ENCODE results near the gene ABCA4. TPM values are rescaled to one million over a fixed set of nuclear protein-coding genes. Genes with fewer than 3 reads are reported as not detected.

Gene ABCA4
- total RNA-seq, 4 donors from 2014 or later: not detected

DNA sequence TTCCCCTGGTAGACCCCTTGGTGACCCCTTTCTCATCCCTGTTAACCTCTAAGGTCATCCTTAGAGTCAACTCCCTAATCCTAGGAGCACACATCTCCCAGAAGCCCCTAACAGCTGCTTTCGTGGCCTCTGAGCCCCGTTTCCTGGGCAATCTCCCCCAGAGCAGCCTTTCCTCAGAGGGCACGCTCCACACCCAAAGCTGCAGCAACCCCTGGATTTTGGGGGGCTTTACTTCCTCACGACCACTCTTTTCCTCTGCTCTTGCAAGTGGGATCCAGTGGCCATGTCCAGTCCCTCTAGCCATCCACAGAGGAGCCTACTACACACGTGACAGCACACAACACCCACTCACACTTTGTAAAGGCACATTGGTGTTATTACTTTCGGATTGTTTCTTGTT, 13.8 kb downstream of the ABCA4 start:
- H3K36me3 ChIP-seq: no peaks in the 10 kb centered on the region
- ATAC-seq: no peak
- H3K4me3 ChIP-seq: no peak overlapping the region
- no peaks in the 10 kb centered on the region for H3K4me1 ChIP-seq
- no peak for DNase-seq
- no peaks in the 10 kb centered on the region for H3K27me3 ChIP-seq
- in situ Hi-C loops (cut with MboI; ENCODE audit: low sequenced_read_pairs in 4 of 4) (no loop called here), intact Hi-C loops (cut with DNase I; ENCODE audit: low total_unique reads) (no loop called here)
- no peaks in the 10 kb centered on the region for H3K9me3 ChIP-seq
- no peak for TF ChIP-seq POLR2A (IDR thresholded peaks at IDR 0.05)
- TF ChIP-seq, protein P1, sequence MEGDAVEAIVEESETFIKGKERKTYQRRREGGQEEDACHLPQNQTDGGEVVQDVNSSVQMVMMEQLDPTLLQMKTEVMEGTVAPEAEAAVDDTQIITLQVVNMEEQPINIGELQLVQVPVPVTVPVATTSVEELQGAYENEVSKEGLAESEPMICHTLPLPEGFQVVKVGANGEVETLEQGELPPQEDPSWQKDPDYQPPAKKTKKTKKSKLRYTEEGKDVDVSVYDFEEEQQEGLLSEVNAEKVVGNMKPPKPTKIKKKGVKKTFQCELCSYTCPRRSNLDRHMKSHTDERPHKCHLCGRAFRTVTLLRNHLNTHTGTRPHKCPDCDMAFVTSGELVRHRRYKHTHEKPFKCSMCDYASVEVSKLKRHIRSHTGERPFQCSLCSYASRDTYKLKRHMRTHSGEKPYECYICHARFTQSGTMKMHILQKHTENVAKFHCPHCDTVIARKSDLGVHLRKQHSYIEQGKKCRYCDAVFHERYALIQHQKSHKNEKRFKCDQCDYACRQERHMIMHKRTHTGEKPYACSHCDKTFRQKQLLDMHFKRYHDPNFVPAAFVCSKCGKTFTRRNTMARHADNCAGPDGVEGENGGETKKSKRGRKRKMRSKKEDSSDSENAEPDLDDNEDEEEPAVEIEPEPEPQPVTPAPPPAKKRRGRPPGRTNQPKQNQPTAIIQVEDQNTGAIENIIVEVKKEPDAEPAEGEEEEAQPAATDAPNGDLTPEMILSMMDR (IDR thresholded peaks at IDR 0.05 in 4 of 5, conservative IDR thresholded peaks at IDR 0.05 in 1 of 5): no peak
- no peak overlapping the region for H3K27ac ChIP-seq

DNA sequence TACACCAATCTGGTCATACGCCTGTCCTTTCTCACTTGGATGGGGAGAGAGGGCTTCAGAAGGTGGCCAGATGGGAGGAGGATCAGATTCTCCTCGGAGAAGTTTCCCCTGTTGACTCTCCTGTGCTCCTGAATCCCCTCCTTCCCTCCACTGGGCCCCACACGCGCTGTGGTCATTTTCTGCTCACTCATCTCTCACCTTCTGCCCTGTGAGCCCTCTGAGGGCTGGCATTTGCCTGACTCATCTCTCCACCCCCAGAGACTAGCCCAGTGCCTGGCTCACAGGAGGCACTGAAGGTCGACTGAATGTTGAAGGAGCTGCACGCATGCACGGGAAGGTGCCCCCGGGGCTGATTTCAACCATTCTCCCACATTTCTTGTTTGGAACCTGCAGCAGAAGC, 14.2 kb downstream of the ABCA4 start:
- in situ Hi-C loops (cut with MboI; ENCODE audit: low sequenced_read_pairs in 4 of 4) (no loop called here), intact Hi-C loops (cut with DNase I; ENCODE audit: low total_unique reads) (no loop called here)
- no peak for DNase-seq
- H3K9me3 ChIP-seq: no peaks in the 10 kb centered on the region
- no peak overlapping the region for H3K4me3 ChIP-seq
- TF ChIP-seq POLR2A (IDR thresholded peaks at IDR 0.05): no peak
- TF ChIP-seq, protein P1 (IDR thresholded peaks at IDR 0.05 in 4 of 5, conservative IDR thresholded peaks at IDR 0.05 in 1 of 5): no peak
- no peak for ATAC-seq
- no peaks in the 10 kb centered on the region for H3K27me3 ChIP-seq
- H3K27ac ChIP-seq: no peak overlapping the region
- H3K4me1 ChIP-seq: no peaks in the 10 kb centered on the region
- H3K36me3 ChIP-seq: no peaks in the 10 kb centered on the region

DNA sequence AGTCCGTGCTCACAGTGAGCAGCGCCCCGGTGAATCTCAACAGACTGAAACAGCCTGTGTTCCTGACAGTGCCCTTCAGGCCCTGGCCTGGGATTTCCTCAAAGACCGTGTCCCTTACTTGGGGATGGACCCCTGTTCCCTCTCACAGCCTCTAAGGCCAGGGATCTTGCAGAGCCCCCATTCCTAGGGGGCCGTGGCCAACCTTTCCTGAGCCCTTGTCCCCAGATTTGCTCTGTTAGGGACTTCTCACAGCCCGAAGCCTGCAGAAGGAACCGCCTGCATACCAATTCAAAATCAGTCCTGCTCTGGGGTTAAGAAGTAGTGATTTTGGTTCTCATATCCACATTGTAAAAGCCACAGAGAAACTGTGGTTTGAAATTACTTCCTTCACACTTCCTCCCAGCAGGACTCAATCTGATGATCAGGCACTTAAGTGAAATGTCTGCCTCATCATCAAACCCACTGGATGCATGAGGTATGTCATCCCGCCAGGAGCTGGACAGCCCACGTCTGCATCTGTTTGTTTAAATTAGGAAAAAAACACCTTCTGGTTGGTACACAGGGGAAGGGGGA, 14.9 kb downstream of the ABCA4 start:
- Histone ChIP-seq H3K9me3 (no peaks in the 10 kb centered on the region), H3K27me3 (no peaks in the 10 kb centered on the region), H3K36me3 (no peaks in the 10 kb centered on the region), H3K4me3 (no peak overlapping the region), H3K27ac (no peak overlapping the region), H3K4me1 (no peaks in the 10 kb centered on the region)
- TF ChIP-seq, protein P1 (IDR thresholded peaks at IDR 0.05 in 4 of 5, conservative IDR thresholded peaks at IDR 0.05 in 1 of 5): no peak
- no peak for TF ChIP-seq POLR2A (IDR thresholded peaks at IDR 0.05)
- ATAC-seq (no peak), DNase-seq (no peak)
- intact Hi-C loops (cut with DNase I; ENCODE audit: low total_unique reads): no loop called here
- in situ Hi-C loops (cut with MboI; ENCODE audit: low sequenced_read_pairs in 4 of 4): no loop called here

DNA sequence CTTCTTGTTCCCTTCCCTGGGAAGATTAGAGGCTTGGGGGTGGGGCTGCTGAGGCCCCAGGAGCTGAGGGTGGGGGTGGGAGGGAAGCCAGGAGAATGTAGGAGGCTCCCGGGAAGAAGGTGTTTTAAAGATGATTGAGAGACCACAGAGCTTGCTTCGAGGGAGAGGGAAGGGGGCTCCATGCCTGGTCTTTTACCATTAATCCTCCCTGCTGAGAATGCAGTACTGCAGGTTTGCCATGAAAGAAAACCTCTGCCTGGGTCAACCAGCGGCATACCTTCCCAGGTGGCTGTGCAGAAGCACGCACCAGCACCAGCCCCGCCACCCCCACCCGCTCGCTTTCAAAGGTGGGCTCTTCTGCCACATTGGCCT, 15.4 kb downstream of the ABCA4 start:
- H3K4me3 ChIP-seq: no peak overlapping the region

More for the DNA sequence above, 15.4 kb downstream of the ABCA4 start:
- Histone ChIP-seq H3K36me3 (no peaks in the 10 kb centered on the region), H3K27me3 (no peaks in the 10 kb centered on the region), H3K27ac (no peak overlapping the region), H3K4me1 (no peaks in the 10 kb centered on the region), H3K9me3 (no peaks in the 10 kb centered on the region)
- intact Hi-C loops (cut with DNase I; ENCODE audit: low total_unique reads) (no loop called here), in situ Hi-C loops (cut with MboI; ENCODE audit: low sequenced_read_pairs in 4 of 4) (no loop called here)
- TF ChIP-seq, protein P1 (IDR thresholded peaks at IDR 0.05 in 4 of 5, conservative IDR thresholded peaks at IDR 0.05 in 1 of 5): no peak
- TF ChIP-seq POLR2A (IDR thresholded peaks at IDR 0.05): no peak
- DNase-seq (no peak), ATAC-seq (no peak)
